ENCODE results near the gene DIP2B.

- no peak for TF ChIP-seq CTCF (IDR thresholded peaks at IDR 0.05)
- TF ChIP-seq POLR2A (IDR thresholded peaks at IDR 0.05), result no peak
Measured at GRCh38 chr12:50542448-50542847, 37.7 kb downstream of the DIP2B start.

Data from adrenal gland (tissue), 5 donors.